Prostate gland (tissue), 2 donors: Measurements from ENCODE around the gene CPED1.

Experiments used
- CTCF ChIP-seq, 4 experiments: fragments of 200-600 bp in 2 of 4; fragments of 450-650 bp in 2 of 4; sonication (generic) in 2 of 4; IDR thresholded peaks; 1 replicate in 3 of 4; 2 replicates in 1 of 4; pipeline ENCODE4 v1.5.1; 2016 to 2019; ENCODE audit warnings: antibody characterized with exemption in 4 of 4, mild to moderate bottlenecking in 2 of 4, moderate library complexity in 2 of 4
- POLR2A ChIP-seq: fragments of 450-650 bp; IDR thresholded peaks from one replicate; pipeline ENCODE4 v1.6.1; 2016; ENCODE audit warnings: antibody characterized with exemption, mild to moderate bottlenecking

GRCh38 chr7:121156825-121157224, 168.3 kb downstream of the CPED1 start:
- TF ChIP-seq CTCF (IDR thresholded peaks at IDR 0.05) (no peak), POLR2A (no peak)
